HG03558 (cell line): ENCODE measurements around the gene PCDHB7.
"Not testable (repeated sequence)": the region's sequence is repeated elsewhere in the genome, so short reads cannot be mapped to it uniquely, and the experiment has no call there.

ENCODE experiments used
- ATAC-seq: cut with Tn5 transposase; IDR thresholded peaks from one replicate; pipeline ENCODE4 v1.9.1; 2021; ENCODE audit warnings: moderate number of reproducible peaks; ENCODE audit not compliant: unreplicated experiment; ENCODE audit errors: extremely low read depth

Gene PCDHB7

GRCh38 chr5:141215504-141215903 lies 43.1 kb downstream of the PCDHB7 start:
- not testable (repeated sequence) for ATAC-seq

- ATAC-seq = not testable (repeated sequence)
These were observed 43.6 kb downstream of the PCDHB7 start for GRCh38 chr5:141216035-141216434.

- ATAC-seq = no peak
These were observed 50.8 kb downstream of the PCDHB7 start, which contains the start of gene PCDHB14 for GRCh38 chr5:141223112-141223783. PCDHB14 (plus strand) TSS chr5:141223343; CDS start chr5:141223506, 163 bp downstream.

DNA sequence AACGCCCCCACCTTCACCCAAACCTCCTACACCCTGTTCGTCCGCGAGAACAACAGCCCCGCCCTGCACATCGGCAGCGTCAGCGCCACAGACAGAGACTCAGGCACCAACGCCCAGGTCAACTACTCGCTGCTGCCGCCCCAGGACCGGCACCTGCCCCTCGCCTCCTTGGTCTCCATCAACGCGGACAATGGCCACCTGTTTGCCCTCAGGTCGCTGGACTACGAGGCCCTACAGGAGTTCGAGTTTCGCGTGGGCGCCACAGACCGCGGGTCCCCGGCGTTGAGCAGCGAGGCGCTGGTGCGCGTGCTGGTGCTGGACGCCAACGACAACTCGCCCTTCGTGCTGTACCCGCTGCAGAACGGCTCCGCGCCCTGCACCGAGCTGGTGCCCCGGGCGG lies 52.4 kb downstream of the PCDHB7 start:
- not testable (repeated sequence) for ATAC-seq

GRCh38 chr5:141225421-141225820 lies 53.0 kb downstream of the PCDHB7 start:
- not testable (repeated sequence) for ATAC-seq
